Keratinocyte (primary cell): Measurements from ENCODE around the gene KAT6B. TPM values are rescaled to one million over a fixed set of nuclear protein-coding genes. Genes with fewer than 3 reads are reported as not detected.

Experiments used
- DNase-seq: peaks from one replicate; pipeline ENCODE4 v3.0.0-alpha.2; 2011; ENCODE audit warnings: low read depth, missing footprints, low spot score
- FAIRE-seq: peaks from 2 replicates; lab custom pipeline; 2011; peaks lifted over from hg19 to GRCh38; lab: Jason Lieb, UNC
- H2AFZ ChIP-seq: 2 replicates; pipeline ENCODE4 v1.6.0; 2012; ENCODE audit warnings: low read length, control low read depth, inconsistent platforms; ENCODE audit not compliant: control insufficient read depth
- H3K27ac ChIP-seq: 2 replicates; pipeline ENCODE4 v1.5.1; 2011; ENCODE audit warnings: low read length; ENCODE audit not compliant: control insufficient read depth, insufficient read depth
- H3K27me3 ChIP-seq: 3 replicates; pipeline ENCODE4 v1.6.0; 2011; ENCODE audit warnings: low read length; ENCODE audit not compliant: control insufficient read depth, insufficient read depth; ENCODE audit errors: extremely low read depth
- H3K36me3 ChIP-seq, 2 experiments: 2 replicates in 1 of 2; 3 replicates in 1 of 2; pipeline ENCODE4 v1.5.1; 2011; ENCODE audit warnings: low read length in 2 of 2, mild to moderate bottlenecking in 1 of 2; ENCODE audit not compliant: control insufficient read depth in 2 of 2, insufficient read depth in 2 of 2; ENCODE audit errors: extremely low read depth in 1 of 2
- H3K4me1 ChIP-seq: 3 replicates; pipeline ENCODE4 v1.5.1; 2011; ENCODE audit warnings: low read length; ENCODE audit not compliant: control insufficient read depth, insufficient read depth; ENCODE audit errors: extremely low read depth
- H3K4me2 ChIP-seq: 3 replicates; pipeline ENCODE4 v1.6.0; 2011; ENCODE audit warnings: low read depth, low read length; ENCODE audit not compliant: control insufficient read depth, insufficient read depth; ENCODE audit errors: extremely low read depth
- H3K4me3 ChIP-seq, 3 experiments: fragments of 200-600 bp in 1 of 3; sonication (generic) in 1 of 3; 2 replicates in 2 of 3; 3 replicates in 1 of 3; pipeline ENCODE4 v1.5.1; 2011 to 2016; ENCODE audit warnings: low read length in 3 of 3, mild to moderate bottlenecking in 3 of 3, control low read depth in 2 of 3, inconsistent platforms in 1 of 3, low read depth in 1 of 3, mixed read lengths in 1 of 3, mixed run types in 1 of 3, moderate library complexity in 1 of 3; ENCODE audit not compliant: control insufficient read depth in 2 of 3, insufficient read depth in 2 of 3; ENCODE audit errors: extremely low read depth in 1 of 3
- H3K79me2 ChIP-seq: 2 replicates; pipeline ENCODE4 v1.6.0; 2012; ENCODE audit warnings: low read length; ENCODE audit not compliant: control insufficient read depth, insufficient read depth
- H3K9ac ChIP-seq: 3 replicates; pipeline ENCODE4 v1.6.0; 2011; ENCODE audit warnings: low read length; ENCODE audit not compliant: control insufficient read depth, insufficient read depth; ENCODE audit errors: extremely low read depth
- H3K9me1 ChIP-seq: 3 replicates; pipeline ENCODE4 v1.6.0; 2011; ENCODE audit warnings: low read length; ENCODE audit not compliant: control insufficient read depth, insufficient read depth; ENCODE audit errors: extremely low read depth
- H3K9me3 ChIP-seq: 2 replicates; pipeline ENCODE4 v1.5.1; 2012; ENCODE audit warnings: low read depth, low read length; ENCODE audit not compliant: control insufficient read depth
- H4K20me1 ChIP-seq: 3 replicates; pipeline ENCODE4 v1.6.0; 2011; ENCODE audit warnings: low read length; ENCODE audit not compliant: control insufficient read depth, insufficient read depth; ENCODE audit errors: extremely low read depth
- CTCF ChIP-seq, 3 experiments: IDR thresholded peaks in 1 of 3; conservative IDR thresholded peaks in 1 of 3; optimal IDR thresholded peaks in 1 of 3; 2 replicates in 2 of 3; 3 replicates in 1 of 3; pipeline versions ENCODE3 to v1.5.1; 2011; ENCODE audit warnings: low read length in 3 of 3, mild to moderate bottlenecking in 3 of 3, moderate library complexity in 2 of 3, control low read depth in 1 of 3, inconsistent platforms in 1 of 3; ENCODE audit not compliant: insufficient read depth in 2 of 3; ENCODE audit errors: extremely low read depth in 1 of 3
- EZH2 ChIP-seq: IDR thresholded peaks from one replicate; pipeline ENCODE4 v1.6.1; 2012; ENCODE audit warnings: inconsistent platforms, mild to moderate bottlenecking, low read length, moderate library complexity
- dilution Hi-C: fragments of 300-500 bp; cut with MboI; formaldehyde crosslinking; loops from one replicate; pipeline ENCODE4 v1.7.0; 2020; ENCODE audit warnings: low sequenced_read_pairs; ENCODE audit not compliant: extremely low pct_ligation_motif_present
- polyA plus RNA-seq, 5 experiments: library from polyadenylated mRNA; depleted of rRNA in 3 of 5; stranded (reverse) in 3 of 5; stranded (forward) in 1 of 5; unstranded in 1 of 5; fragments of >200 nt; gene quantifications; 1 replicate in 1 of 5; 2 replicates in 3 of 5; 3 replicates in 1 of 5; pipeline versions ENCODE4 v1.2.1 to v1.2.3, GENCODE V29; 2011 to 2012; ENCODE audit warnings: missing spikeins in 2 of 5, low read depth in 1 of 5, low replicate concordance in 1 of 5

The KAT6B gene
- polyA plus RNA-seq, 1 donor (not counting 4 experiments of a cell fraction or from before 2014, with no cell fraction given) = 2.9 TPM

- no peak overlapping the region for H3K27ac ChIP-seq
- no peaks in the 10 kb centered on the region for H3K27me3 ChIP-seq
- no peaks in the 10 kb centered on the region for H3K9me3 ChIP-seq
- no peak overlapping the region for H3K4me2 ChIP-seq
- DNase-seq (no peak), FAIRE-seq (no peak)
- no peaks in the 10 kb centered on the region for H3K36me3 ChIP-seq
- H4K20me1 ChIP-seq = no peaks in the 10 kb centered on the region
- H3K9ac ChIP-seq = no peak overlapping the region
- no peaks in the 10 kb centered on the region for H3K9me1 ChIP-seq
- no peaks in the 10 kb centered on the region for H3K4me1 ChIP-seq
- no peak for TF ChIP-seq EZH2
- TF ChIP-seq CTCF (optimal IDR thresholded peaks at IDR 0.05 in 1 of 3, IDR thresholded peaks at IDR 0.05 in 1 of 3, conservative IDR thresholded peaks at IDR 0.05 in 1 of 3; ENCODE audit: extremely low read depth in 1 of 3, insufficient read depth in 2 of 3, low read length in 3 of 3) = no peak
- no peaks in the 10 kb centered on the region for H3K79me2 ChIP-seq
- H3K4me3 ChIP-seq = no peak overlapping the region
- no peak overlapping the region for H2AFZ ChIP-seq
- dilution Hi-C loops = no loop called here
Measured at GRCh38 chr10:75066271-75066670, 239.9 kb downstream of the KAT6B start.

GRCh38 chr10:75067272-75067671, 240.9 kb downstream of the KAT6B start:
- Histone ChIP-seq H3K27ac (no peak overlapping the region), H3K4me1 (no peaks in the 10 kb centered on the region), H3K36me3 (no peaks in the 10 kb centered on the region), H3K4me2 (no peak overlapping the region), H3K9me3 (no peaks in the 10 kb centered on the region), H3K4me3 (no peak overlapping the region), H2AFZ (no peak overlapping the region), H4K20me1 (no peaks in the 10 kb centered on the region), H3K9ac (no peak overlapping the region), H3K79me2 (no peaks in the 10 kb centered on the region), H3K27me3 (no peaks in the 10 kb centered on the region), H3K9me1 (no peaks in the 10 kb centered on the region)
- DNase-seq (no peak), FAIRE-seq (no peak)
- dilution Hi-C loops = no loop called here
- TF ChIP-seq CTCF (optimal IDR thresholded peaks at IDR 0.05 in 1 of 3, IDR thresholded peaks at IDR 0.05 in 1 of 3, conservative IDR thresholded peaks at IDR 0.05 in 1 of 3; ENCODE audit: extremely low read depth in 1 of 3, insufficient read depth in 2 of 3, low read length in 3 of 3) (no peak), EZH2 (no peak)
